Aorta (tissue), 5 donors: ENCODE data around the gene PSMC5. TPM values are rescaled to one million over a fixed set of nuclear protein-coding genes. Genes with fewer than 3 reads are reported as not detected.
"Not testable (repeated sequence)": the region's sequence is repeated elsewhere in the genome, so short reads cannot be mapped to it uniquely, and the experiment has no call there.

Source experiments
- ATAC-seq: fragments of 200-7000 bp; cut with Tn5 transposase; one replicate; pipeline ENCODE4 v1.9.1; 2022; ENCODE audit warnings: moderate library complexity; ENCODE audit not compliant: low FRiP score
- DNase-seq, 2 donors: peaks; one replicate each; pipeline ENCODE4 v3.0.0-alpha.2; 2020
- H3K27ac ChIP-seq, 2 donors: one replicate each; pipeline ENCODE4 v1.5.1; 2013; ENCODE audit warnings: low read length in 2 of 2, mild to moderate bottlenecking in 2 of 2, moderate library complexity in 2 of 2, control low read depth in 1 of 2, inconsistent platforms in 1 of 2, low read depth in 1 of 2
- H3K27me3 ChIP-seq, 2 donors: one replicate each; pipeline ENCODE4 v1.6.1; 2013; ENCODE audit warnings: control low read depth in 1 of 2, low read length in 1 of 2, mild to moderate bottlenecking in 1 of 2, moderate library complexity in 1 of 2; ENCODE audit not compliant: insufficient read depth in 2 of 2, control insufficient read depth in 1 of 2
- H3K36me3 ChIP-seq, 2 donors: one replicate each; pipeline ENCODE4 v1.6.1; 2013; ENCODE audit warnings: control low read depth in 1 of 2, low read length in 1 of 2, mild to moderate bottlenecking in 1 of 2; ENCODE audit not compliant: insufficient read depth in 2 of 2, control insufficient read depth in 1 of 2
- H3K4me1 ChIP-seq, 2 donors: one replicate each; pipeline ENCODE4 v1.6.1; 2013; ENCODE audit warnings: low read length in 2 of 2, control low read depth in 1 of 2, mild to moderate bottlenecking in 1 of 2, moderate library complexity in 1 of 2; ENCODE audit not compliant: insufficient read depth in 2 of 2, control insufficient read depth in 1 of 2
- H3K4me3 ChIP-seq, 2 donors: one replicate each; pipeline ENCODE4 v1.5.1; 2013; ENCODE audit warnings: low read length in 2 of 2, control low read depth in 1 of 2, mild to moderate bottlenecking in 1 of 2
- H3K9me3 ChIP-seq: one replicate; pipeline ENCODE4 v1.6.1; 2013; ENCODE audit warnings: mild to moderate bottlenecking, low read length; ENCODE audit not compliant: control insufficient read depth
- WGBS, 2 donors: extraction: QIAGEN DNeasy Blood & Tissue Kit; methylation state at CpG; one replicate each; pipeline ENCODE4 v1.1.7; 2013; 5-methylcytosine and 5-hydroxymethylcytosine counted together
- intact Hi-C, 2 donors: fragments of 100-400 bp; cut with DNase I; formaldehyde crosslinking; loops; one replicate each; pipeline versions ENCODE4 v1.14.2 to v1.15.0; 2022
- polyA plus RNA-seq, 2 donors: library from polyadenylated mRNA; stranded (reverse); fragments of 200-250 nt; gene quantifications; one replicate each; pipeline ENCODE4 v1.2.3, GENCODE V29; 2013
- total RNA-seq, 2 donors: library from RNA; stranded (reverse); fragmentation: NEBNext Ultra II Directional; extraction: Animal tissue kit (Norgen Biotek cat#: 25700); gene quantifications; one replicate each; pipeline ENCODE4 v1.2.1, GENCODE V29; 2021
- donor health status: healthy with polysubstance abuse.
- donor health status: Bipolar disorder and iron deficiency.
- donor health status: DM: no; HTN: no; CAD: no.
- donor health status: DM: no; HTN: no; CAD: no.
- donor health status: DM: yes; HTN: yes; CAD: no.

PSMC5 gene
- total and polyA plus RNA-seq, 4 donors = 81.1 to 208 (median 118) TPM

- DNase-seq (no peak), ATAC-seq (no peak)
- intact Hi-C loops = no loop called here
- 76 to 78% methylated on average over 3 of the region's 3 CpGs for WGBS, 2 donors
- H3K27ac ChIP-seq = no peak overlapping the region
- H3K4me1 ChIP-seq = no peaks in the 10 kb centered on the region
- H3K36me3 ChIP-seq = peaks cover 0 to 7% of the 10 kb centered on the region in 2 donors
- no peaks in the 10 kb centered on the region for H3K9me3 ChIP-seq
- H3K4me3 ChIP-seq = no peak overlapping the region
- H3K27me3 ChIP-seq = no peaks in the 10 kb centered on the region
Observed at GRCh38 chr17:63792055-63792729, 35.0 kb upstream of the PSMC5 start.

GRCh38 chr17:63796375-63796774 lies 30.9 kb upstream of the PSMC5 start:
- H3K27me3 ChIP-seq, H3K4me1 ChIP-seq, H3K27ac ChIP-seq, DNase-seq, ATAC-seq, intact Hi-C loops, H3K36me3 ChIP-seq, H3K4me3 ChIP-seq, H3K9me3 ChIP-seq: not testable (repeated sequence)
- WGBS, 2 donors = 96% methylated on average over 10 of the region's 10 CpGs

GRCh38 chr17:63798572-63799106 lies 28.6 kb upstream of the PSMC5 start:
- Histone ChIP-seq H3K27me3 (no peaks in the 10 kb centered on the region), H3K4me3 (no peak overlapping the region), H3K4me1 (no peaks in the 10 kb centered on the region), H3K9me3 (no peaks in the 10 kb centered on the region), H3K36me3 (peaks cover 8 to 14% of the 10 kb centered on the region in 2 donors), H3K27ac (no peak overlapping the region)
- intact Hi-C loops = no loop called here
- no peak for DNase-seq
- WGBS, 2 donors = 83 to 89% methylated on average over 3 of the region's 3 CpGs
- no peak for ATAC-seq

GRCh38 chr17:63800783-63801182 lies 26.4 kb upstream of the PSMC5 start:
- Histone ChIP-seq H3K4me3 (no peak overlapping the region), H3K27me3 (no peaks in the 10 kb centered on the region), H3K4me1 (no peaks in the 10 kb centered on the region), H3K27ac (no peak overlapping the region), H3K36me3 (peaks cover 8 to 14% of the 10 kb centered on the region in 2 donors), H3K9me3 (no peaks in the 10 kb centered on the region)
- ATAC-seq (no peak), DNase-seq (no peak)
- WGBS, 2 donors = 94 to 95% methylated on average over 1 of the region's 1 CpG
- intact Hi-C loops = no loop called here

GRCh38 chr17:63804328-63804727 lies 22.9 kb upstream of the PSMC5 start:
- H3K4me1 ChIP-seq = no peaks in the 10 kb centered on the region
- ATAC-seq (no peak), DNase-seq (no peak)
- H3K4me3 ChIP-seq = no peak overlapping the region
- peaks cover 6 to 16% of the 10 kb centered on the region in 2 donors for H3K36me3 ChIP-seq
- 15 to 24% methylated on average over 1 of the region's 1 CpG for WGBS, 2 donors
- H3K27me3 ChIP-seq = no peaks in the 10 kb centered on the region
- no peak overlapping the region for H3K27ac ChIP-seq
- intact Hi-C loops = no loop called here
- no peaks in the 10 kb centered on the region for H3K9me3 ChIP-seq

- WGBS, 2 donors = 46 to 50% methylated on average over 2 of the region's 2 CpGs
- ATAC-seq = no peak
- peaks cover 6 to 8% of the 10 kb centered on the region in 2 donors for H3K36me3 ChIP-seq
- DNase-seq = no peak
- intact Hi-C loops = no loop called here
- H3K27me3 ChIP-seq = no peaks in the 10 kb centered on the region
- H3K27ac ChIP-seq = no peak overlapping the region
- no peaks in the 10 kb centered on the region for H3K4me1 ChIP-seq
- H3K4me3 ChIP-seq = no peak overlapping the region
- H3K9me3 ChIP-seq = no peaks in the 10 kb centered on the region
Observed at GRCh38 chr17:63805591-63805990, 21.6 kb upstream of the PSMC5 start.

- Histone ChIP-seq H3K4me3 (no peak overlapping the region), H3K27ac (no peak overlapping the region), H3K27me3 (no peaks in the 10 kb centered on the region), H3K36me3 (peaks cover 12 to 14% of the 10 kb centered on the region in 2 donors), H3K4me1 (no peaks in the 10 kb centered on the region), H3K9me3 (no peaks in the 10 kb centered on the region)
- WGBS, 2 donors = 92% methylated on average over 9 of the region's 9 CpGs
- no peak for DNase-seq
- intact Hi-C loops = no loop called here
- no peak for ATAC-seq
Observed at GRCh38 chr17:63809970-63810369, 17.3 kb upstream of the PSMC5 start.

- Histone ChIP-seq H3K9me3 (no peaks in the 10 kb centered on the region), H3K4me3 (no peak overlapping the region), H3K27ac (no peak overlapping the region), H3K36me3 (peaks cover 16 to 25% of the 10 kb centered on the region in 2 donors), H3K4me1 (no peaks in the 10 kb centered on the region), H3K27me3 (no peaks in the 10 kb centered on the region)
- WGBS, 2 donors = 88% methylated on average over 2 of the region's 2 CpGs
- intact Hi-C loops = no loop called here
- DNase-seq = no peak
- no peak for ATAC-seq
Observed at GRCh38 chr17:63816123-63816522, 11.1 kb upstream of the PSMC5 start.

GRCh38 chr17:63816669-63817068 lies 10.6 kb upstream of the PSMC5 start:
- no peaks in the 10 kb centered on the region for H3K9me3 ChIP-seq
- H3K4me1 ChIP-seq = no peaks in the 10 kb centered on the region
- intact Hi-C loops = no loop called here
- DNase-seq (no peak), ATAC-seq (no peak)
- 78 to 79% methylated on average over 4 of the region's 4 CpGs for WGBS, 2 donors
- peaks cover 13 to 31% of the 10 kb centered on the region in 2 donors for H3K36me3 ChIP-seq
- H3K4me3 ChIP-seq = no peak overlapping the region
- H3K27me3 ChIP-seq = no peaks in the 10 kb centered on the region
- H3K27ac ChIP-seq = no peak overlapping the region
